Spleen (tissue), 7 donors: ENCODE results near the gene DPF3.

Experiments
- CTCF ChIP-seq, 11 experiments: fragments of 200-600 bp in 7 of 11; fragments of 450-650 bp in 4 of 11; sonication (generic) in 4 of 11; IDR thresholded peaks in 8 of 11; conservative IDR thresholded peaks in 3 of 11; 1 replicate in 7 of 11; 2 replicates in 4 of 11; pipeline versions ENCODE4 v1.4.0 to v1.8.0; 2016 to 2021; ENCODE audit warnings: antibody characterized with exemption in 11 of 11, inconsistent platforms in 4 of 11, mild to moderate bottlenecking in 1 of 11
- POLR2A ChIP-seq, 3 donors: fragments of 450-650 bp; IDR thresholded peaks; one replicate each; pipeline ENCODE4 v1.5.1; 2017; ENCODE audit warnings: antibody characterized with exemption in 3 of 3, mild to moderate bottlenecking in 1 of 3
- POLR2AphosphoS5 ChIP-seq, 3 donors: sonication (generic); formaldehyde crosslinking; IDR thresholded peaks; one replicate each; pipeline ENCODE4 v1.5.1; 2017; ENCODE audit warnings: antibody characterized with exemption in 3 of 3
- donor health status: DM: no; HTN: no; CAD: no; lungs with moderate emphysema.
- donor health status: DM: no; HTN: no; CAD: no.
- donor health status: DM: no; HTN: no; CAD: no.

- TF ChIP-seq CTCF (IDR thresholded peaks at IDR 0.05 in 8 of 11, conservative IDR thresholded peaks at IDR 0.05 in 3 of 11) (no peak), POLR2AphosphoS5 (IDR thresholded peaks at IDR 0.05) (no peak), POLR2A (IDR thresholded peaks at IDR 0.05) (no peak)
Measured at GRCh38 chr14:72646861-72647528, 246.9 kb downstream of the DPF3 start.
